ENCODE measurements around the gene DBP.
"Not testable (repeated sequence)": the region's sequence is repeated elsewhere in the genome, so short reads cannot be mapped to it uniquely, and the experiment has no call there.

- TF ChIP-seq CTCF, EP300, POLR2A (IDR thresholded peaks at IDR 0.05): not testable (repeated sequence)
These were observed 42.8 kb upstream of the DBP start for GRCh38 chr19:48680006-48680405.

Data from ovary (tissue), 3 donors.